ENCODE data around the gene LRIT1. TPM values are rescaled to one million over a fixed set of nuclear protein-coding genes. Genes with fewer than 3 reads are reported as not detected.

The LRIT1 gene
- polyA plus RNA-seq, 1 donor (not counting 4 experiments of a cell fraction or from before 2014, with no cell fraction given): not detected

DNA sequence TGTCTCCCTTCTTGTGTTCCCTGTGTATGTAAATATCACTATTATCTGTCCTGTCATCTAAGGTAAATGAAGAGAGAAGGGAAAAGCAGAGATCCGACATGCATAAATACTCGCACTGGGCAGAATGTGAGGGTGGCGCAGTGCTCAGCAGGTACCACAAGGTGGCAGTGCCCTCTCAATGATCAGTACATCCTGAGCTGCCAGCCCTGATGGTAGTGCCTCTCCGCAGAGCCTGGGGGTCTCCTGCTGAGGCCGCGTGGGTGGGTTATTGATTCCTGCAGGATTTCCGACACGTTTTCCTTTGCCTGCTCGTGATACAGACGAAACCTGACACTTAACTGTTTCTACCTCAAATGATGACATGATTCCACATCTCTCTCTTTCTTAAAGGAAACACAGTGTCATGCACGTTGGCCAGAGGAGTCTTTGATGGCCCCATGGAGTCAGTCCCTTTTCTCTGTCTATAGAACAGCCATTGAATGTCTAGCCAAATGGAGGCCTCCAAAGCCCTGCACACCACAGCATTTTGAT is 23.3 kb upstream of the LRIT1 start:
- DNase-seq (ENCODE audit: low read depth, low spot score) (no peak), FAIRE-seq (peak; percentile 23)
- peak overlapping the region; percentile 74 for H2AFZ ChIP-seq (ENCODE audit: control insufficient read depth, low read length)

DNA sequence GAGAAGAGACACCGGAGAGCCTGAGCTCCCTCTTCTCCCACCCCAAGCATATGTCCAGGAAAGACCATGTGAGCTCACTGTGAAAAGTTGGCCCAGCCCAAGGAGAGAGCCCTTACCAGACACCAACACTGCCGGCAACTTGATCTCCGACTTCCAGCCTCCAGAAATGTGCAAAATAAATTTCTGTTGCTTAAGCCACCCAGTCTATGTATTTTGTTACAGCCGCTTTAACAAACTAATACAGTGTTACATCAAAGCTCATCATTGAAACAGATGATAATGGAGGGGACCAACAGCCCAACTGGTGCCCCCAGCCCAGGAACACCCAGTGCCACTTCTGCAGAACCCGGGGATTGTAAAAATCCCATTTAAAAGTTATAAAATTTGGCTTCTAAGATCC is 22.4 kb upstream of the LRIT1 start:
- Histone ChIP-seq H3K4me3 (ENCODE audit: control insufficient read depth in 2 of 3, extremely low read depth in 1 of 3, insufficient read depth in 2 of 3, low read depth in 1 of 3, low read length in 3 of 3) (no peak overlapping the region), H4K20me1 (ENCODE audit: control insufficient read depth, extremely low read depth, insufficient read depth, low read length) (no peaks in the 10 kb centered on the region), H3K4me2 (ENCODE audit: control insufficient read depth, extremely low read depth, insufficient read depth, low read depth, low read length) (no peak overlapping the region), H3K27ac (ENCODE audit: control insufficient read depth, insufficient read depth, low read length) (no peak overlapping the region), H3K9me1 (ENCODE audit: control insufficient read depth, extremely low read depth, insufficient read depth, low read length) (no peaks in the 10 kb centered on the region), H2AFZ (ENCODE audit: control insufficient read depth, low read length) (no peak overlapping the region), H3K27me3 (ENCODE audit: control insufficient read depth, extremely low read depth, insufficient read depth, low read length) (no peaks in the 10 kb centered on the region), H3K79me2 (ENCODE audit: control insufficient read depth, insufficient read depth, low read length) (no peaks in the 10 kb centered on the region), H3K4me1 (ENCODE audit: control insufficient read depth, extremely low read depth, insufficient read depth, low read length) (no peaks in the 10 kb centered on the region), H3K9ac (ENCODE audit: control insufficient read depth, extremely low read depth, insufficient read depth, low read length) (no peak overlapping the region), H3K9me3 (ENCODE audit: control insufficient read depth, low read depth, low read length) (no peaks in the 10 kb centered on the region), H3K36me3 (ENCODE audit: control insufficient read depth in 2 of 2, extremely low read depth in 1 of 2, insufficient read depth in 2 of 2, low read length in 2 of 2) (no peaks in the 10 kb centered on the region)
- DNase-seq (ENCODE audit: low read depth, low spot score): no peak
- no peak for FAIRE-seq
- TF ChIP-seq EZH2 (IDR thresholded peaks at IDR 0.05; ENCODE audit: low read length): no peak
- TF ChIP-seq, protein P1, sequence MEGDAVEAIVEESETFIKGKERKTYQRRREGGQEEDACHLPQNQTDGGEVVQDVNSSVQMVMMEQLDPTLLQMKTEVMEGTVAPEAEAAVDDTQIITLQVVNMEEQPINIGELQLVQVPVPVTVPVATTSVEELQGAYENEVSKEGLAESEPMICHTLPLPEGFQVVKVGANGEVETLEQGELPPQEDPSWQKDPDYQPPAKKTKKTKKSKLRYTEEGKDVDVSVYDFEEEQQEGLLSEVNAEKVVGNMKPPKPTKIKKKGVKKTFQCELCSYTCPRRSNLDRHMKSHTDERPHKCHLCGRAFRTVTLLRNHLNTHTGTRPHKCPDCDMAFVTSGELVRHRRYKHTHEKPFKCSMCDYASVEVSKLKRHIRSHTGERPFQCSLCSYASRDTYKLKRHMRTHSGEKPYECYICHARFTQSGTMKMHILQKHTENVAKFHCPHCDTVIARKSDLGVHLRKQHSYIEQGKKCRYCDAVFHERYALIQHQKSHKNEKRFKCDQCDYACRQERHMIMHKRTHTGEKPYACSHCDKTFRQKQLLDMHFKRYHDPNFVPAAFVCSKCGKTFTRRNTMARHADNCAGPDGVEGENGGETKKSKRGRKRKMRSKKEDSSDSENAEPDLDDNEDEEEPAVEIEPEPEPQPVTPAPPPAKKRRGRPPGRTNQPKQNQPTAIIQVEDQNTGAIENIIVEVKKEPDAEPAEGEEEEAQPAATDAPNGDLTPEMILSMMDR (optimal IDR thresholded peaks at IDR 0.05 in 1 of 3, IDR thresholded peaks at IDR 0.05 in 1 of 3, conservative IDR thresholded peaks at IDR 0.05 in 1 of 3; ENCODE audit: extremely low read depth in 1 of 3, insufficient read depth in 2 of 3, low read length in 3 of 3): no peak
- dilution Hi-C loops (cut with MboI; ENCODE audit: extremely low pct_ligation_motif_present, low sequenced_read_pairs): no loop called here

More for the DNA sequence above, 23.3 kb upstream of the LRIT1 start:
- no peak overlapping the region for H3K27ac ChIP-seq (ENCODE audit: control insufficient read depth, insufficient read depth, low read length)
- H3K36me3 ChIP-seq (ENCODE audit: control insufficient read depth in 2 of 2, extremely low read depth in 1 of 2, insufficient read depth in 2 of 2, low read length in 2 of 2): no peaks in the 10 kb centered on the region
- dilution Hi-C loops (cut with MboI; ENCODE audit: extremely low pct_ligation_motif_present, low sequenced_read_pairs): no loop called here
- no peak overlapping the region for H3K4me3 ChIP-seq (ENCODE audit: control insufficient read depth in 2 of 3, extremely low read depth in 1 of 3, insufficient read depth in 2 of 3, low read depth in 1 of 3, low read length in 3 of 3)
- TF ChIP-seq EZH2 (IDR thresholded peaks at IDR 0.05; ENCODE audit: low read length): peak; percentile 52
- TF ChIP-seq, protein P1 (optimal IDR thresholded peaks at IDR 0.05 in 1 of 3, IDR thresholded peaks at IDR 0.05 in 1 of 3, conservative IDR thresholded peaks at IDR 0.05 in 1 of 3; ENCODE audit: extremely low read depth in 1 of 3, insufficient read depth in 2 of 3, low read length in 3 of 3): peak; percentile 91 to 100 (median 98)
- no peak overlapping the region for H3K4me2 ChIP-seq (ENCODE audit: control insufficient read depth, extremely low read depth, insufficient read depth, low read depth, low read length)
- no peaks in the 10 kb centered on the region for H3K27me3 ChIP-seq (ENCODE audit: control insufficient read depth, extremely low read depth, insufficient read depth, low read length)
- no peak overlapping the region for H3K9ac ChIP-seq (ENCODE audit: control insufficient read depth, extremely low read depth, insufficient read depth, low read length)
- no peaks in the 10 kb centered on the region for H3K79me2 ChIP-seq (ENCODE audit: control insufficient read depth, insufficient read depth, low read length)
- no peaks in the 10 kb centered on the region for H4K20me1 ChIP-seq (ENCODE audit: control insufficient read depth, extremely low read depth, insufficient read depth, low read length)
- H3K9me1 ChIP-seq (ENCODE audit: control insufficient read depth, extremely low read depth, insufficient read depth, low read length): no peaks in the 10 kb centered on the region
- H3K4me1 ChIP-seq (ENCODE audit: control insufficient read depth, extremely low read depth, insufficient read depth, low read length): peaks cover 7% of the 10 kb centered on the region
- H3K9me3 ChIP-seq (ENCODE audit: control insufficient read depth, low read depth, low read length): no peaks in the 10 kb centered on the region
